Bronchial epithelial cell (primary cell): ENCODE results near the gene NUDT3. TPM values are rescaled to one million over a fixed set of nuclear protein-coding genes. Genes with fewer than 3 reads are reported as not detected.

Source experiments
- DNase-seq: peaks from one replicate; pipeline ENCODE4 v3.0.0-alpha.2; 2010; ENCODE audit warnings: low read depth
- FAIRE-seq: peaks from 2 replicates; lab custom pipeline; 2011; peaks lifted over from hg19 to GRCh38; lab: Jason Lieb, UNC
- H3K27me3 ChIP-seq: 2 replicates; pipeline ENCODE4 v1.5.1; 2011; ENCODE audit warnings: low read length; ENCODE audit not compliant: control insufficient read depth, insufficient read depth
- H3K36me3 ChIP-seq: 2 replicates; pipeline ENCODE4 v1.5.1; 2011; ENCODE audit warnings: low read length; ENCODE audit not compliant: control insufficient read depth, insufficient read depth
- H3K4me3 ChIP-seq: 2 replicates; pipeline ENCODE4 v1.5.1; 2011; ENCODE audit warnings: mild to moderate bottlenecking, low read depth, low read length, control low read depth
- total RNA-seq: library from RNA; depleted of rRNA; stranded (reverse); fragments of >200 nt; gene quantifications from 2 replicates; pipeline ENCODE4 v1.2.1, GENCODE V29; 2014
- TF ChIP-seq, protein P1 (sequence below): IDR thresholded peaks from 2 replicates; pipeline ENCODE4 v1.5.1; 2011; ENCODE audit warnings: mild to moderate bottlenecking, moderate library complexity, low read length, control low read depth, inconsistent platforms; ENCODE audit not compliant: insufficient read depth, severe bottlenecking

Gene NUDT3
- total RNA-seq, 1 donor from 2014 or later = 15.8 TPM

DNA sequence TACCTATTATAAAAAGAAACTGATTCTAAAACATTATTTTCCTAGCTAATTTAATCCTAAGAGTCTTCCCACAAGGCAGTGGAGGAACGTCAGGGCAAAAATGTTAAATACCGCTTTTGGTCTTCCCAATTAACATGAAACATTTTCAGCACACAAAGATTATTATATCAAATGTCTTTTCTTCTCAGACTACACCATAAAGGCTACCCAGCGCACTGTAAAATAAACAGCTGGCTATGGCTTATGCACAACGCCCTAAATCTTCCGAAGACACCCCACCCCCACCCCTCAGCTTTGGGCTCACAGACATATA is 1.0 kb downstream of the NUDT3 start:
- Histone ChIP-seq H3K4me3 (peak overlapping the region; percentile 90), H3K27me3 (no peaks in the 10 kb centered on the region), H3K36me3 (no peaks in the 10 kb centered on the region)
- TF ChIP-seq, protein P1, sequence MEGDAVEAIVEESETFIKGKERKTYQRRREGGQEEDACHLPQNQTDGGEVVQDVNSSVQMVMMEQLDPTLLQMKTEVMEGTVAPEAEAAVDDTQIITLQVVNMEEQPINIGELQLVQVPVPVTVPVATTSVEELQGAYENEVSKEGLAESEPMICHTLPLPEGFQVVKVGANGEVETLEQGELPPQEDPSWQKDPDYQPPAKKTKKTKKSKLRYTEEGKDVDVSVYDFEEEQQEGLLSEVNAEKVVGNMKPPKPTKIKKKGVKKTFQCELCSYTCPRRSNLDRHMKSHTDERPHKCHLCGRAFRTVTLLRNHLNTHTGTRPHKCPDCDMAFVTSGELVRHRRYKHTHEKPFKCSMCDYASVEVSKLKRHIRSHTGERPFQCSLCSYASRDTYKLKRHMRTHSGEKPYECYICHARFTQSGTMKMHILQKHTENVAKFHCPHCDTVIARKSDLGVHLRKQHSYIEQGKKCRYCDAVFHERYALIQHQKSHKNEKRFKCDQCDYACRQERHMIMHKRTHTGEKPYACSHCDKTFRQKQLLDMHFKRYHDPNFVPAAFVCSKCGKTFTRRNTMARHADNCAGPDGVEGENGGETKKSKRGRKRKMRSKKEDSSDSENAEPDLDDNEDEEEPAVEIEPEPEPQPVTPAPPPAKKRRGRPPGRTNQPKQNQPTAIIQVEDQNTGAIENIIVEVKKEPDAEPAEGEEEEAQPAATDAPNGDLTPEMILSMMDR = no peak
- DNase-seq = no peak
- no peak for FAIRE-seq

DNA sequence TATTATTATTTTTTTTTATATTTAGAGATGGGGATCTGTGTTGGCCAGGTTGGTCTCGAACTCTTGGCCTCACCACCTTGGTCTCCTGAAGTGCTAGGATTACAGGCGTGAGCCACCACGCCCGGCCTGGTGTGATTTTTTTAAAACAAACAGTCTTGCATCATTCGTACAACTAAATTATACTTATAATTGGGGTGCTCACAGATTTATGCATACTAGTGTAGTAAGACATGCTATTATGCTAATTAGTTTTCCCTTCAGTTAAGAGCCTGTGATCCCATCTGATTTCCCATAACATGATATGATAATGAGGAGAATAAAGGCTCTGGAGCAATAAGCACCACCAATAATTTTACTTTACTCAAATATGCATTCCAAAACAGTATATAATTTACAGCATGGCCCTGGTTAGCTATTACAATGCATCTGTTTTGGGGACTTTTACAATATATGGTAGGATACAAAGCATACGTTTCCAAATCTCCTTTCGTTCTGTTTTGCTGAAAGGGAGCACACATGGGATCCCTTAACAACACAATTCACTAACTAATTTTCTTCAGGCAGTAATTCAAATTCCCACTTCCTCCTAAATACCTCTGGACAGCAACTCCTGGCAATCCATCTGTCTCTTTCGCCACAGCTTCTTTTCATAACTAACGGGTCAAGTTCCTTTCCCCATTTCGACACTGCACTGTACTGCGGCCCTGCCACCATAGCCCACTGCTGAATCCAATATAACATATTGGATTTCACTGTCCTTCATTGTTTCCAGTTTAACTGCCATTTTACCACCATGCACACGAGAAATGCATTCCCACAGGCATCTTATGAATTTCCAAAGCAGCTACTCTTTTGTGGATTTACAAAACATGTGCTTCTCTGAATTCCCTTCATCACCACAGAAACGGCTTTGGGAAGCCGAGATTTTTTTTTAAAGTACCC is 1.7 kb downstream of the NUDT3 start:
- DNase-seq (peak; percentile 48), FAIRE-seq (no peak)
- Histone ChIP-seq H3K27me3 (no peaks in the 10 kb centered on the region), H3K4me3 (peak overlapping the region; percentile 90), H3K36me3 (no peaks in the 10 kb centered on the region)
- TF ChIP-seq, protein P1 = no peak

- DNase-seq = no peak
- Histone ChIP-seq H3K36me3 (no peaks in the 10 kb centered on the region), H3K27me3 (no peaks in the 10 kb centered on the region), H3K4me3 (no peak overlapping the region)
- TF ChIP-seq, protein P1 = no peak
- no peak for FAIRE-seq
Measured at GRCh38 chr6:34389034-34389433, 3.4 kb downstream of the NUDT3 start.

DNA sequence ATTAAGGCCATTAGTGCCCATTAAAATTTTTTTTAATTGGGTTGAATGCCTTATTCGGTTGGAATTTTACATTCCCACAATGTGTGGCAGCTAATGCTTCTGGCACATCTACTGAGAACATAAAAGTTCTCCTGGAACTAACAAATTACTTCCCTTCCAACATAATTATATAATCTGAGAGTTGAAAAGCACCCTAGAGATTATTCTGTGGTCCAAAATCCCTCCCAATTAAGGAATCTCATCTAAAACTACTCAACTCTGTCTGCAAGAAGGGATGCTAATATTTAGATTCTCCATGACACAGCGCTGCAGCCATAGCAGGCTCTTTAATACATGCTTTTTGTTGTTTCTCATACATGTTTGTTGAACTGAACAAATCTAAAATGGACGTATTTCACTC is 4.0 kb downstream of the NUDT3 start:
- no peak overlapping the region for H3K4me3 ChIP-seq
- TF ChIP-seq, protein P1 = no peak
- H3K36me3 ChIP-seq = no peaks in the 10 kb centered on the region
- H3K27me3 ChIP-seq = no peaks in the 10 kb centered on the region
- DNase-seq = no peak
- no peak for FAIRE-seq

- Histone ChIP-seq H3K4me3 (no peak overlapping the region), H3K36me3 (no peaks in the 10 kb centered on the region), H3K27me3 (no peaks in the 10 kb centered on the region)
- TF ChIP-seq, protein P1 = no peak
- FAIRE-seq = no peak
- DNase-seq = peak; percentile 75
Measured at GRCh38 chr6:34386316-34387137, 5.9 kb downstream of the NUDT3 start.
